ENCODE data around the gene FAM83F.

DNA sequence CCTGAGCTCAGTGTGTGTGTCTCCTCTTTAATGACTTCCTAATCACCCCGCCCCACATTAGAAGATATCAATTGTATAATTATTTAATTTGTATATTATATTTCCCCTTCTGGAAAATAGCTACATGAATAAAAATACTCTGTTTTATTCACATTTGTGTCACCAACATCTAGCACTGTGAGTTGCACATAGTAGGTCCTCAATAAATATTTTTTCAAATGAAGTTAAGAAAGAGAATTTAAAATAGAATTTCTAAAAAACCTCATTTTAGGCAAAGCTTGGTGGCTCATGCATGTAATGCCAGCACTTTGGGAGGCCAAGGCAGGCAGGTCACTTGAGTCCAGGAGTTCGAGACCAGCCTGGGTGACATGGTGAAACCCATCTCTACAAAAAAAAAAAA, 59.7 kb downstream of the FAM83F start:
- TF ChIP-seq CEBPB (IDR thresholded peaks at IDR 0.05) (no peak), POLR2A (IDR thresholded peaks at IDR 0.05; ENCODE audit: low read length) (no peak)
